ELF-1 (cell line): ENCODE data around the gene BCL7C.
"Not testable (repeated sequence)": the region's sequence is repeated elsewhere in the genome, so short reads cannot be mapped to it uniquely, and the experiment has no call there.

Experiments
- DNase-seq: peaks from one replicate; pipeline ENCODE4 v3.0.0-alpha.2; 2016; ENCODE audit warnings: low read depth, low spot score

The BCL7C gene

DNA sequence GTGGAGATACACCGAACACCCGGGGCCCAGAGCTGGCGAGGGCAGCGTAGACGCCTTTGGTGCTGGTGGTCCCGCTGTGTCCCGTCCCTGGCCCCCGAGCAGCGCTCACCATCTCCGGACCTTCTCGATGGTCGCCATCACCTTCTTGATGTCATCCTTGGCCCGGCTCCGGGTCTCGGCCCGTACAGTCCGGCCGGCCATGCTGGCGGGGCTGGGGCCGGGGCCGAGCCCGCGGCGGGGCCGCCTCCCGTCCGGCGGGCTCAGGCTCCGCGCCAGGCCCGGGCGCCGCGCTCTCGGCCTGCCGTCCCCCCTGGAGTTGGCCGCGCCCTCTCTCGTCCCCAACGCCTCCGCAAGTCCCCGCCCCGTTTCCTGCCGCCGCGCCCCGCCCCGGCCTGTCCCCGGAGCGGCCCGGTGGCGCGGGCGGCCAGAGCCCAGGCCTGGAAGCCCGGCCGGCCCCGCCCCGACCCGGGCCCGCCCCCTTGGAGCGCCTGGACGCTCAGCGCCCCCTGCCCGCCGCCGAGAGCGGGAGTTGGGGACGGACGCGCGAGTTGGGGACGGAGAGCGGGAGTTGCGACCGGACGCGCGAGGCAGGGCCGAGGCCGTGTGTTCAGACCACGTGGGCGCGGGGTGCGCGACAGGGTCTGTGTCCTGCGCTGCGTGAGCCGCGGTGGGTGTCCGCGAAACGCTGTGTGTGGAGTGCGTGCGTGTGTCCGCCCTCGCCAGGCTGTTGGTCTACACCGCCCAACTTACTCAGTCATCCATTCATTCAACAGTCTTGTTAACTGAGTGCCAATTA lies at the start of gene BCL7C:
Gene BCL7C (minus strand): TSS at position 334 of the 796 bp plus-strand sequence. CDS start 133 bp downstream, at position 201.
- peak; percentile 87 for DNase-seq

DNA sequence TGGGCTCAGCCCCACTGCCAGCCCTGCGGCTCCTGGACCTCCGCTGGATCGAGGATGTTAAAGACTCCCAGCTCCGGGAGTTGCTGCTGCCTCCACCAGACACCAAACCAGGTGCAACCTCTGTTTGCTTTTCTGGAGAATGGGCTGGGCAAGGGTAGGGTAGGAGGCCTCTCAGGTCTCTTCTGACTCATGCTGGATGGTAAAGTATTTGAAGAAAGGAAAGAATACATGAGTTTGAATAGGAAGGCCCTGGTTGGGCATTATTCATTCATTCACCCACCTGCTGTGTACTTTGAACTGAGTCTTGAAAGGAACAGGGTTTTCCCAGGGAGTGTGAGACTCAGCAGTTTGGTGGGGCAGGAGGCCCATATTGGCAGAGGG lies 48.5 kb upstream of the BCL7C start:
- DNase-seq: peak; percentile 6

DNA sequence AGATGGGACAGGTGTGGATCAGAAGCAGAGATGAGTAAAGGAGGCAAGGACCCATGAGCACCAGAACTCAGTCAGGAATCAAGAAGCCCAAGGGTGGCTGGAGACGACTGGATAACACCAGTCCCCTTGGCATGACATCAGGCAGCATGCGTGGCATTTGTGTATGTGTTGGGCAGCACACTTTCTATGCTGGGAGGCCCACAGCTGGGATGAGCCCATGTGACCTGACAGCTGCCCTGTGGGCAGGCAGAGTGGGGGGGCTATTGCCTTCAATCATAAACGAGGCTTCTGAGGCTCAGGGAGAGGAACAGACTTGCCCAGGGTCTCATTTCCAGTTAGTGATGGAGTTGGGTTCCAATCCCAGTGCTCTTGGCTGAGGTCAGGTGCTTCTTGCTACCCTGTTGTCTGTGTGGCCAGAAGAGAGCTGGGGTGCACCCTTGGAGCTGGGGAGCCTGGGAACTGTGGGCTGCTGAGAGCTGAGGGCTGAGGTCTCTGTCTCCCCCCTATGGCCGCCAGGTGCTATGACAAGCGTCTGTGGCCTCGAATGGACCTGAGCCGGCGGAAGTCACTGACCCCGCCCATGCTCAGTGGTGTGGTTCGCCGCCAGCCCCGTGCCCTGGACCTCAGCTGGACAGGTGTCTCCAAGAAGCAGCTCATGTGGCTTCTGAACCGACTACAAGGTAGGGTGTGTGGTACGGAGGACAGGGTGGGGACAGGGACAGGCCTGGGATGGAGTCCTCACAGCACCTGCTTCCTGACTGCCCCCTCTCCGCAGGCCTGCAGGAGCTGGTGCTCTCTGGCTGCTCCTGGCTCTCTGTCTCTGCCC lies 47.9 kb upstream of the BCL7C start:
- peak; percentile 92 for DNase-seq

DNA sequence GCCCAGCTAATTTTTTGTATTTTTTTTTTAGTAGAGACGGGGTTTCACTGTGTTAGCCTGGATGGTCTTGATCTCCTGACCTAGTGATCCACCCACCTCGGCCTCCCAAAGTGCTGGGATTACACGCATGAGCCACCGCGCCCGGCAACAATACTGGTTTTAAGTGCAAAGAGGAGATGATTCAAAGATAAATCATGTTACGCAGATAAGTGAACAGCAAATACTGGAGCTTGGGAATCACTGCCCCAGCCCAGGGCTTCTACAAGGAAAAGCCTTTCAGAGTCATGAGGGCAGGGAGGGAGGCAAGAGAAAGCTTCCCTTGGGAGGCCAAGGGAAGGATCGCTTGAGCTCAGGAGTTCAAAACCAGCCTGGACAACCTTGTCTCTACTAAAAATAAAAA lies 45.7 kb upstream of the BCL7C start:
- DNase-seq: not testable (repeated sequence)

DNA sequence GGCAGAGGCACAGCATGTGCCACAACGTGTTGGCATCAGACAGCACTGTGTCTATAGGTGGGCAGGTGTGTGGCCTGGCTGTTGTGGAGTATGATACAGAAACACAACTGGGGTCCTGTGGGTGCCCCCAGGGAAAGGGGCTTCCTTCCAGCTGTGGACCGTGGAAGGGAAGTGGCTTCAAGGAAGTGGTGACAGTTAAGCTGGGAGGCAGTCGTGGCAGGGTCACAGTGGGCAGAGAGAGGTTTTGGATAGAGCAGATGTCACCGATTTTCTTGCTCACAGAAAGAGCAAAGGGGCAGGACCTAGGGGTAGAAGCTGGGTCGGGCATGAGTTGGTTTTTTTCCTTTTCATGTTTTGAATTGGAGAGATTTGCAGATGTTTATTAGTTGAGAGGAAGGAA lies 43.8 kb upstream of the BCL7C start:
- no peak for DNase-seq

DNA sequence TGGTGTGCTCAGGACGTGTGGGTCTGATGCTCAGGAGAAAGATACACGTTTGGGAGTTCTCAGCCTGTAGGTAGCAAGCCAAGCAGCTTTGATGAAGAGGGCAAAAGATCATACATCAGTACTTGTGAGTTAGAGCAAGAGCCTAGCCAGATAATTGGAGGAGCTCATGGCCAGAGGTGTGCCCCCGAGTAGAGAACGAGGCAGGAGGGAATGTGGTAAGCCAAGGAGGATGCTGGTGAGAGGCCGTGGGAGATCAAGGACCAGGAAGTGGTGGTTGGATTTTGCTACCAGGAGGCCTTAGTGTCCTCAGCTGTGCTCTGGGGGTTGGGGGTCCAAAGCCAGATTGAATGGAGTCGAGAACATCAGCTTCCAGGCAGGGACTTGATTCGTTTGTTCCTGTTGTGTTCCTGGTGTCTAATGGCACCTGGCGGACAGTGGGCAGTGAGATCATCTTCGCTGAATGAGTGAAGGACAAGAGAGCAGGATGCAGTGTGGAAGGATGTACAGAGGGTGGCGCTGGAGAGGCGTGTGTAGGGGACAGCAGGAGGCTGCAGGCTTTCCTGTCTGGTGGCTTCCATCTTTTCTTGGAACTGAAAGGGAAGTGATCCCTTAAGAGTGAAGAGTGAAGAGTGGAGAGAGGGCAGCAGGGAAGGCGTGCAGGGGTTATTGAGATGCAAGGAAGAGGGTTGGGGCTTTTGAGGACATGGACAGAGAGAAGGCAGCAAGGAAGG lies 41.1 kb upstream of the BCL7C start:
- DNase-seq: peak; percentile 88

DNA sequence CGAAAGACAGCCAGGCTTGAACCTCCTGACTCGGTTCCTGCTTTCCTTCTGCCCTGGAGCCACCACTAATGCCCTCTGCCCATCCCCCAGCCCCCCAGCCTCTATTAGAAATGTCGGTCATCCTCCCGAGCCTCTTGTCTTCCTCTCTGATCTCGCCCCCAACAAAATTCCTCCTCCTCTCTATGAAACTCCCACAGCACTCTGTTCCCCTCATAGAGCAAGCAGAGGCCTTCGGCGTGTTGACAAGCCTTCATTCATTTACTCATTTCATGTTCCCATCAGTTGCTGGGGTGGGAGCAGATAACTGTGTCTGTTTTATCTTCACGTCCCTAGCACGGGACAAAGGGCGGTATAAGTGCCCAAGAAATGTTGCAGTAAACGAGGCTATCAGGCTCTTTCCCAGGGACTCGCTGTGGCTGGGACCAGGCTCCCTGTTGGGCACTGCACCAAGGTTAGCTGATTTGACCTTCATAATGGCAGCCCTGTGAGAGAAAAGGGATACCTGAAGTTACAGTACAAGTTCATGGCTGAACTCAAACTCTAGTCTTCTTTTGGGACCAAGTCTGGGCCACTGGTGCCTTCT lies 37.3 kb upstream of the BCL7C start:
- DNase-seq: no peak

DNA sequence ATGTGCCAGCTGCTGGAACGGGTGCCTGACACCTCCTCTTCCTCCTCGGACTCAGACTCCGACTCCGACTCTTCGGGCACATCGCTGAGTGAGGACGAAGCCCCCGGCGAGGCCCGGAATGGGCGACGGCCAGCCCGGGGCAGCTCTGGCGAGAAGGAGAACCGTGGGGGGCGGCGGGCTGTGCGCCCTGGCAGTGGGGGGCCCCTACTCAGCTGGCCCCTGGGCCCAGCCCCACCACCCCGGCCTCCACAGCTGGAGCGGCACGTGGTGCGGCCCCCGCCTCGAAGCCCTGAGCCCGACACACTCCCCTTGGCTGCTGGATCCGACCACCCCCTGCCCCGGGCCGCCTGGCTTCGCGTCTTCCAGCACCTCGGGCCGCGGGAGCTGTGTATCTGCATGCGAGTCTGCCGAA lies 36.3 kb upstream of the BCL7C start:
- DNase-seq: no peak

DNA sequence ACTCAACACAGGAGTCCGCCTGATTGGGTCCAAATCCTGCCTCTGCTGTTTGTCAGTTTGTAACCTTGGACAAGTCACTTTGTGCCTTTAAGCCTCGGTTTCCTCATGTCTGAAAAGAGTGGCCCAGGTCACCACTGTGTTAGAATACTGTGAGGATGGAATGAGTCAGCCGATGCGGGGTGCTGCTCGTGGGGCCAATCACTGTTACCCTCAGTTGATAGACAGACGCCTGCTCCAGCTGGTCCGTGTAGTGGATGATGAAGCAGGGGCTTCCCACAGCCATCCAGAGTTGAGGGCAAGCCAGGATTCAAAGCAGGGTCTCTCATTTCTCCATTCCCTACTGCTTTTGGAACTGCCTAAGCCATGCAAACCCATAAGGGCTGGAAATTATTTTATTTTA lies 35.3 kb upstream of the BCL7C start:
- DNase-seq: no peak

DNA sequence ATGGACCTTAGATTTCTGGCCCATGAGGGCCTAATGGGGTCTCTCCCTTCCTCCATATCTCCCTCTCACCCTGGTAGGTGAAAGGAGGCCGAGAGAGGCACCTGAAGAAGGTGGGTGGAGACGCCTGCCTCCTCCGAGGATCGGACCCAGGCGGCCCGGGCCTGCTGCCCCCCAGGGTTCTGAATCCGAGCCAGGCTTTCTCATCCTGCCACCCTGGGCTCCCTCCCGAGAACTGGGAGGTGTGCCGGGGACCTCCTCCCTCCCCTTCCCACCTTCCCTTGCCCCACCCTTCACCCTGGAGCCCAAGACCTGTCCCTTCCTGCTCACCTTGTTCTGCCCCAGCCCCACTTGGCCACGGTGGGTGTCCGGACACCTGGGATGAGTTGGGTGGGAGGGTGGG lies 34.5 kb upstream of the BCL7C start:
- no peak for DNase-seq

DNA sequence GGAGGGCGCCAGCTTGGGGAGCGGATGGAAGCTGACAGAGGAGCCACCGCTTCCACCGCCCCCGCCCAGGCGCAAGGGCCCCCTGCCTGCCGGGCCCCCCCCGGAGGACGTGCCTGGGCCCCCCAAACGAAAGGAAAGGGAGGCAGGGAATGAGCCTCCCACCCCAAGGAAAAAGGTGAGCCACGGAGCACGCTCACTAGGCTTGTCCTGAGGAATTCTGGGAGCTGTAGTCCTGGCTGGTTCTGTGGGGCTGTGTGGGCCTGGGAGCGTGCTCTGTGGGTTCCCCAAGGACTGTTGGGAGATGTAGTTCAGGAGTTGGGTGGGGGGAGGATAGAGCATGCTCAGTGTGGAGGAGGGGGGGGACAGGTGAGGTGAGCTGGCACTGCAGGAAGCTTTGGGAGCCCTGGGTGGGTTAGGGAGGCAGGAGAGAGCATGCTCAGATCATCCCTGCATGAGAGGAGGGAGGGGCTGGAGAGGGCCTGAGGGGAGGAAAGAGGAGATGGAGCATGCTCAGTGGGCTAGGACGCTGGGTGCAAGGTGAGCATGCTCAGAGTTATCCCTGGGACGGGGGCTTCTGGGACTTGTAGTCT lies 34.0 kb upstream of the BCL7C start:
- peak; percentile 95 for DNase-seq

DNA sequence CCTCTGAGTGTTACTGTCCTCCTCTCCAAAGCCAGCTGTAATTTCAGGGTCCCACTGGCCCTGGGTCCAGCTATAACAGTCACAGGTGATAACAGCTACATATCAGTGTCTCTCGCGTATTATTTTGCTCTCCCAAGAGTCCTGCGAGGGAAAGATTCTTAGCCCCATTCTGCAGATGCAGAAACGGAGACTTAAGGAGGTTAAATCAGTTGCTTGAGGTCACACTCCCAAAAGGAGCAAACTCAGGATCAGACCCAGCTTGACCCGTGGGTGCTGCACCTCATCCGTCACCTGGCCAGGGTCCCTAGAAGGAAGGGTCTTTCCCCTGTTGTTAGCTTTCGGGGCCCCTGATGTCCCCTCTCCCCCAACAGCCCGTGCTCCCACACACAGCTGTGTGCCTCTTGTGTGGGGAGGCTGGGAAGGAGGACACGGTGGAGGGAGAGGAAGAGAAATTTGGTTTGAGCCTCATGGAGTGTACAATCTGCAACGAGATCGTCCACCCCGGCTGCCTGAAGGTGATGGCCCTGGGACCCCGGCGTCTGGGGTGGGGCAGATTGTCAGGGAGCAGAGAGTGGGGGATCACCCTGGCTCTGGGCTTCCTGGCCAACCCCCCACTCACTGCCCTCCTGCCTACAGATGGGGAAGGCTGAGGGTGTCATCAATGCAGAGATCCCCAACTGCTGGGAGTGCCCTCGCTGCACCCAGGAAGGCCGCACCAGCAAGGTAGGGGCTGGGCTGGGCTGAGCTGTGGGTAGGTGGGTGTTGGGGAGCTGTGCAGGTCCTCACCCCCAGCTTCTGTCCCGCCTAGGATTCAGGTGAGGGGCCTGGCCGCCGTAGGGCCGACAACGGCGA lies 33.3 kb upstream of the BCL7C start:
- no peak for DNase-seq

DNA sequence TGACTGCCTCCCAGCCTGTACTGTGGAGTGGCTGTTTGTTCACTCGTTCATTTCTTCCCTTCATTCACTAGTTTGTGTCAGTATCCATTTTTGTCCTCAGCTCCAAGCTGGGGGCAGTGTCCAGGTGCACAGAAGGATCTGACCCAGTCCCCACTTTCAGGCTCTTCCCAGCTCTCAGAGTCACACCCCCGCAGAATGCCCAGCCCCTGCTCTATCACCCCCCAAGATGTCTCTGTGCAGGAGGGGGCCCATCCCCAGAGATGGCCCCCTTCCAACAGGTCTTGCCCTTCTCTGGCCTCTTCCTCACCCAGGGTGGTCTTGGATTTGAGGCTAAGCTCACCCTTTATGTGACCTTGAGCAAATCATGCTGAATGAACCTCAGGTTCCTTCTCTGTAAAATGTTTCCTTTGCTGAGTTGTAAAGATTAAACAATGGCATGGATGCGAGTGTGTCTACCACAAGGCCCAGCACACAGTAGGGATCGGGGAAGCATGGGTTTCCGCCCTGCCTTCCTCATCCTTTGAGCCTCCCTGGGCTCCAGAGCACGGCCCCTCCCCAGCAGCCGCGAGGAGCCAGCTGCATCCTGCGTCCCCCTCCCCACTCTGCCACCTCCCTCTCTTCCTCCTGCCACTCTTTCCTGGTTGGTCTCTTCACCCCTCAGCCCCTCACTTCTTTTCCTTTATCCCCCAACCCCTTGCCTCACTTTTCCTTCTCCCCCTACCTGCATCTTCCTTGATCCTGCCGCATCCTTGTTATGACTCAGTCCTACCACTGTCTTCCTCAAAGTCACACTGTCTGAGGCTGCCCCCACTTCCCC lies 32.3 kb upstream of the BCL7C start:
- no peak for DNase-seq

DNA sequence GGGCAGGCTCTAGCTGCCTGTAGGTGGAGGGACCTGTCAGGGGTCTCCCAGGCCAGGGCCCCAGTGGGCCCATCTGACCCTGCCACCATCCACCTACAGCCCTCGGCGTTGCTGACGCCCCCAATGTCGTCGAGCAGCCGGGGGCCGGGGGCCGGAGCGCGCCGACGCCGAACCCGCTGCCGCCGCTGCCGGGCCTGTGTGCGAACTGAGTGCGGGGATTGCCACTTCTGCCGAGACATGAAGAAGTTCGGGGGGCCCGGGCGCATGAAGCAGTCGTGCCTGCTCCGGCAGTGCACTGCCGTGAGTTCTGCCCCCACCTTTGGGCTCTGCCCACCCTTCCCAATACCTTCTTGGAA lies 31.7 kb upstream of the BCL7C start:
- no peak for DNase-seq

DNA sequence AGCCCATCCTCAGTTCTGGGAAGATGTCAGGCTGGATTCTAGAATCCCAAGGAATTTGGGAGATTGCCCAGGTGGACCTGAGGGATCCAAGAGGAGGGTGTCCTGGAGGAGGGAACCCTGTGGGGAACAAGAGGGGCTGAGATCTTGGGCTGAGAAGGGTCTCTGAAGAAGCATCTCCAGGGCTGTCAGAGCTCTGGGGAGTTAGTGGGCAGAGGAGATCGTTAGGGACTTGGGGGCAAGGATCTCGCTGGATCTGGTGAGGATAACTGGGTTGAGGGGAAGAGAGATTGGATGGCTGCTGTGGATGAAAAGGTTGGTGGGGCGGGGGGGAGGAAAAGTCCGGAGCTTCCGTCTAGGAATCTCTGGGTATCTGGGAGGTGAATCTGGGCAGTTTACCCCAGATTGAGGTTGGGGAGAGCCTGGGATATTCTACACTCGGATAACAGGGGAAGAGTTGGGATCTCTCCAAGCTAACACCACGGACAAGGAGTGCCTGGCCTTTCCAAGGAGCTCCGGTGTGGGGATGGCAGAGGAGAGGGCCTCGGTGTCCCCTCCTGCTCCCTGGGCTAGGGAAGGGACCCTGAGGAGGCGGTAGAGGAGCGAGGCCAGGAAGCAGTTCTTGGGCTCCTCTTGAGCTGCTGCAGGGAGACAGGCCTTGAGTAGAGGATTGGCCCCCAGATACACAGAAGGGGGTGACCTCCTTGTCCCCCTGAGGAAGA lies 31.2 kb upstream of the BCL7C start:
- no peak for DNase-seq

DNA sequence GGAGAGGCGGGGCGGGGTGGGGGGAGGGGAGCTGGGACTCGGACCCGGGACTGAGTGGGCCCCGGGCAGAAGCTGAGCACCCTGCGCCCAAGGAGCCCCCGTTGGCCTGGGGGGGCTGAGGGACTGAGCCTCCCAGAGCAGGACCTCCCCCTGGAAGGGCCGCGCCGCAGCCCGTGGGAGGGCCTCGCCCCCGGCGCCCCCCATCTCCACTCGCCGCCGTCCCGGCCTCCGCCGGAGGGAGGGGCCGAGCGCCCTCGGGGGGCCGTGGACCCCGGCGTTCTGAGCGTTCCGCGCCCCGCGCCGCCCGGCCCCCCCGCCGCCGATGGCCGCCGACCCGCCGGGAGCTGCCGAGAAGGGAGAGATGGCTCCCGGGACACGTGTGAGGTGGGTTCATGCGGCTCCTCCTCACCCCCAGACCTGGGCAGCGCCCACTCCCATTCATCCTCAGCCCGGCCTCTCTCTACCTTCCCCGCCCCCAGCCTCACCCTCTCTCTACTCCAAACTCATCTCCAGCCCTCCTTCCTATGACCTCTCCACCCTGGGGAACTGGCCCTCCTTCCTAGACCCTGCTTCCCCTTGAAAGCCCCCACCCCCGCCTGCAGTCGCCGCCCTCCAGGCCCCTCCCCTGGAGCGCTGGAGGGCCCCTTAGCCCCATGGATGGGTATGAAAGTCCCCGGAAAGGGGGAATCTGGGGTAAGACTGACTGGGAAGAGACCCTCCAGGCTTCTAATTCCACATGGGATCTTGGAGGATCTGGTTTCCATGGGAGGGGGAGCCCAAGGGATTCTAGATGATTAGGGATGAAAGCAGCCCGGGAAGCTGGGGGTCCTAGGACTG lies 30.4 kb upstream of the BCL7C start:
- DNase-seq: peak; percentile 42

DNA sequence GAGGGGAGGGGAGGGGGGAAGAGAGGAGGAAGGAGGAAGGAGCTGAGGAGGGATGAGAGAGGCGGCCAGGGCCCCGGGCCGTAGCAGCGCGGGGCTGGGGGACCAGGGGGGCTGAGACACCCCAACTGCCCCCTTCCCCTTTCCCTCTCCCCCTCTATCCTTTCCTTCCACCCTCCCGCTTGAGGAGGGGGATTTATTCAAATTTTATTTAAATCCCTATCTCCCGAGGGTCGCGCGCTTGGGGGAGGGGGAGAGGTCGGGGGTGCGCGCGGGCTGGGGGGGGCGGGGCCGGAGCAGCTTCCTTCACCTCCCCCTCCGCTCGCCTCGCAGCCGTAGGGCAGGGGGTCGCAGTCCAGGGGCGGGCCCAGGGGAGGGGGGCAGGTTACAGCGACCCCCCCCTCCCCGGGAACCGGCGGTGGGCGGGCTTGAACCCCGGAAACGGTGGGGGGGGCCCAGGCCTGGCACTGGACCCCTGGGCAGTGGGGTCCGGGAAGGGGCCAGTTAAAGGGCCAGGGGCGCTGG lies 29.7 kb upstream of the BCL7C start, which contains the start of gene FBXL19:
Gene FBXL19 (plus strand): TSS at position 19 of the 522 bp plus-strand sequence. CDS start 2,183 bp downstream, outside the sequence.
- no peak for DNase-seq
